ENCODE results near the gene NHEJ1. TPM values are rescaled to one million over a fixed set of nuclear protein-coding genes. Genes with fewer than 3 reads are reported as not detected.

NHEJ1 gene
- total RNA-seq, 1 experiment from 2014 or later: 16.7 TPM

DNA sequence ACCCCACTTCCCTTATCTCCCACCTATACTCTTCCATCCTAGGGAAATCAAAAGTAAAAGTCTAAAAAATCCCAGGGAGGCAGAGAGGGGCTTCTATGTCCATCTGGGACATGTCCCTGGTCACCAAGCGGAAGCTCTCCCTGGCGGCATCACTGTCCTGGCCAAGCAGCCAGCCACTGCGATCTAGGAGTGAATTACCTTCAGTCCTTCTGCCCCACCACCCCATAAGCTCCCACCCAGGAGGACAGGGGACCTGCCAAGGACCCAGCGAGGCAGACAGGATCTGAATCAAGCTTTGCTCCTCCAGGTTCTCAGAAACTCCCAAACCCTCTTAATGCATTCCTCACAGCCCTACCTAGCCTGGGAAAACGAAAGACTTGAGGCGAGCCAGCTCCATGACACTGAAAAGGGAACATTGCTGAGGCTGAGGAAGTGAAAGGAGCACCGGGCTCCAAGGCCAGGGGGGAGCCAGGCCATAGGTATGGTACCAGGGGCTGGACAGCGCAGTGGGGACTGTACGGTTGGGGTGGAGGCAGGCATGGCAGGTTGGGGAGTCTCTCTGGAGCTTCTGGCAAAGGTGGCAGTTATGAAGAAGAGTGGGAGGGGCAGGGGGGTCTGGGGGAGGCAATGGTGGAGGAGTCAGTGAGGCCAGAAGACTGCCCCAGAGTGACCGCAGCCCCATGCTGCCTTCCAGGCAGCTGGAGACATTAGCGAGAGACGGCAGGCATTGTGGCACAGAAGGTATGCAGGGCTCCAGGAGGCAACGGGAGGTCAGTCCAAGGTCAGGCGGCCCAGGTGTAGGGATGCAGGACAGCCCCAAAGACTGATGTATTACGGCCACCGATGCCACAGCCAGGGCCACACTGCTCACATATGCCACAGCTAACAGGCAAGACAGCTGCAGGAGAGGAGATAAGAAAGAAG, 11.9 kb upstream of the NHEJ1 start:
- peaks cover 12% of the 10 kb centered on the region for H3K4me1 ChIP-seq (ENCODE audit: insufficient read depth, low read length)
- H3K27ac ChIP-seq (ENCODE audit: low read length): no peak overlapping the region
- ChIA-PET CTCF (no interaction called here), POLR2A (ENCODE audit: unreplicated experiment) (no interaction called here)
- H3K9ac ChIP-seq (ENCODE audit: low read length): no peak overlapping the region
- TF ChIP-seq EZH2phosphoT487 (IDR thresholded peaks at IDR 0.05; ENCODE audit: borderline replicate concordance, low read length) (no peak), EZH2 (IDR thresholded peaks at IDR 0.05; ENCODE audit: low read length, unreplicated experiment) (no peak)
- TF ChIP-seq, protein P1, sequence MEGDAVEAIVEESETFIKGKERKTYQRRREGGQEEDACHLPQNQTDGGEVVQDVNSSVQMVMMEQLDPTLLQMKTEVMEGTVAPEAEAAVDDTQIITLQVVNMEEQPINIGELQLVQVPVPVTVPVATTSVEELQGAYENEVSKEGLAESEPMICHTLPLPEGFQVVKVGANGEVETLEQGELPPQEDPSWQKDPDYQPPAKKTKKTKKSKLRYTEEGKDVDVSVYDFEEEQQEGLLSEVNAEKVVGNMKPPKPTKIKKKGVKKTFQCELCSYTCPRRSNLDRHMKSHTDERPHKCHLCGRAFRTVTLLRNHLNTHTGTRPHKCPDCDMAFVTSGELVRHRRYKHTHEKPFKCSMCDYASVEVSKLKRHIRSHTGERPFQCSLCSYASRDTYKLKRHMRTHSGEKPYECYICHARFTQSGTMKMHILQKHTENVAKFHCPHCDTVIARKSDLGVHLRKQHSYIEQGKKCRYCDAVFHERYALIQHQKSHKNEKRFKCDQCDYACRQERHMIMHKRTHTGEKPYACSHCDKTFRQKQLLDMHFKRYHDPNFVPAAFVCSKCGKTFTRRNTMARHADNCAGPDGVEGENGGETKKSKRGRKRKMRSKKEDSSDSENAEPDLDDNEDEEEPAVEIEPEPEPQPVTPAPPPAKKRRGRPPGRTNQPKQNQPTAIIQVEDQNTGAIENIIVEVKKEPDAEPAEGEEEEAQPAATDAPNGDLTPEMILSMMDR (conservative IDR thresholded peaks at IDR 0.05; ENCODE audit: low read depth, low read length): no peak
- H3K4me3 ChIP-seq (ENCODE audit: low read length): no peak overlapping the region
- no peaks in the 10 kb centered on the region for H4K20me1 ChIP-seq (ENCODE audit: low read length)
- H3K79me2 ChIP-seq (ENCODE audit: low read length): peaks cover 24% of the 10 kb centered on the region
- intact Hi-C loops (cut with micrococcal nuclease): no loop called here
- no peaks in the 10 kb centered on the region for H3K9me3 ChIP-seq (ENCODE audit: low read length)
- H3K36me3 ChIP-seq (ENCODE audit: low read depth, low read length): peaks cover 11% of the 10 kb centered on the region; the same call in 1 of the 2 replicates
- no TSS peak for BruUV-seq (replicated peaks)
- no peak overlapping the region for H2AFZ ChIP-seq (ENCODE audit: low read length)
- no peak overlapping the region for H3K4me2 ChIP-seq (ENCODE audit: low read length)
- DNase-seq (no peak), ATAC-seq (no peak)
- H3F3A ChIP-seq (ENCODE audit: low read length, unreplicated experiment): peaks cover 4% of the 10 kb centered on the region
- no peaks in the 10 kb centered on the region for H3K27me3 ChIP-seq (ENCODE audit: low read length)
- H3K9me2 ChIP-seq (replicated peaks; ENCODE audit: low read length): no peaks in the 10 kb centered on the region

DNA sequence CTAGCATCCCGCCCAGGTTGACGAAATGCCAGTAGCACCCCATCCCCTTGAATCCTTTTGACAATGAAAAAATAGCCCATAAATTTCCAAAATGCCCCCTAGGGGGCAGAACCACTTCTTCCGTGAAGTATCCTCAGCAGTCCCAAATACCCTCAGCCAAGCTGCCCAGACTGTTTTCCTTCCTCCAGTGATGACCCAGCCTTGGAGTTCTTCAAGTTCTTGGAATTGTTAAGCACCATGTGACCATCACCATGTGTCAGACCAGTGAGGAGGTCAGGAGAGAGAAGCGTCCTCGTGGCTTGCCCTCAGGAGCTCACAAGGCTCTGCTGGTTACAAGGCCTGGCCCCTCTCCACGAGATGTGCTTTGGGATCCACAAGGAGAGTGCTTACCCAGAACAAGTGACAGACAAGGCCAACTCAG, 10.6 kb upstream of the NHEJ1 start:
- Histone ChIP-seq H3K4me1 (ENCODE audit: insufficient read depth, low read length) (peaks cover 7% of the 10 kb centered on the region), H3K27ac (ENCODE audit: low read length) (no peak overlapping the region), H3K36me3 (ENCODE audit: low read depth, low read length) (peaks cover 11% of the 10 kb centered on the region; the same call in 1 of the 2 replicates), H3K9me3 (ENCODE audit: low read length) (no peaks in the 10 kb centered on the region), H3F3A (ENCODE audit: low read length, unreplicated experiment) (no peaks in the 10 kb centered on the region), H3K9ac (ENCODE audit: low read length) (no peak overlapping the region), H3K4me2 (ENCODE audit: low read length) (no peak overlapping the region), H3K9me2 (replicated peaks; ENCODE audit: low read length) (no peaks in the 10 kb centered on the region), H4K20me1 (ENCODE audit: low read length) (no peaks in the 10 kb centered on the region), H3K79me2 (ENCODE audit: low read length) (peaks cover 20% of the 10 kb centered on the region), H3K4me3 (ENCODE audit: low read length) (no peak overlapping the region), H2AFZ (ENCODE audit: low read length) (no peak overlapping the region), H3K27me3 (ENCODE audit: low read length) (no peaks in the 10 kb centered on the region)
- no peak for TF ChIP-seq EZH2phosphoT487 (IDR thresholded peaks at IDR 0.05; ENCODE audit: borderline replicate concordance, low read length)
- no peak for TF ChIP-seq EZH2 (IDR thresholded peaks at IDR 0.05; ENCODE audit: low read length, unreplicated experiment)
- TF ChIP-seq, protein P1 (conservative IDR thresholded peaks at IDR 0.05; ENCODE audit: low read depth, low read length): peak; percentile 82
- ATAC-seq (peak; percentile 61), DNase-seq (peak; percentile 75)
- intact Hi-C loops (cut with micrococcal nuclease): loop anchor here (1.0 kb wide), 1 partner anchor 11 kb away; the partner anchor contains the start of gene NHEJ1
- no TSS peak for BruUV-seq (replicated peaks)
- ChIA-PET POLR2A (ENCODE audit: unreplicated experiment) (no interaction called here), CTCF (no interaction called here)

Measured in PC-3 (cell line).